ENCODE measurements around the gene S100A13.

DNA sequence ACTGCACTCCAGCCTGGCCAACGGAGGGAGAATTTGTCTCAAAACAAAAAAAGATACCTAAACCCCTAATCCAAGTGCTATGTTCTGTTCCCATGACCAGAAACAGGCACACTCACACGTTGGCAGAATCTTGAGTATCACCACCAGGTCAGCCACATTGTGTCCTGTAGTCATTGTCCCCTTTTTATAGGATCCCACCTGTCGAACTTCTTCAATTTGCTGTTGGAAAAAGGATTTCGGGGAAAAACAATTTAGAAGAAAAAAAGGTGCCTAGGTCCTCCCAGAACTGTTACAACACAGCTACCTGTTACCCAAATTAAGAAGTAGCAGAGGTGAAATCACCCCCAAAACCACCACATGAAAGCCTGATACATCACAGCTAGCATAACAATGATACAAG lies 40.1 kb upstream of the S100A13 start:
- TF ChIP-seq EZH2 (IDR thresholded peaks at IDR 0.05; ENCODE audit: borderline replicate concordance, low read depth, low read length, severe bottlenecking) = no peak
- TF ChIP-seq CTCF (IDR thresholded peaks at IDR 0.05; ENCODE audit: borderline replicate concordance, extremely low read depth, low read length, poor library complexity, severe bottlenecking) = no peak
